SU-DHL-6 (cell line): ENCODE data around the gene ZDHHC3.

Experiments
- H2AFZ ChIP-seq: fragments of 200-600 bp; sonication (generic); 2 replicates; pipeline ENCODE4 v1.6.1; 2014; ENCODE audit warnings: low read depth, mild to moderate bottlenecking, moderate library complexity, mixed read lengths, antibody characterized with exemption, low read length; ENCODE audit not compliant: severe bottlenecking
- H3F3A ChIP-seq: fragments of 200-600 bp; shearing (Covaris generic); 2 replicates; pipeline ENCODE4 v1.6.0; 2016; ENCODE audit warnings: antibody characterized with exemption, mild to moderate bottlenecking; ENCODE audit not compliant: insufficient read depth
- H3K27ac ChIP-seq: fragments of 200-600 bp; sonication (generic); 2 replicates; pipeline ENCODE4 v1.5.1; 2016; ENCODE audit warnings: low read depth, mild to moderate bottlenecking, low read length, moderate library complexity, mixed read lengths
- H3K27me3 ChIP-seq: fragments of 200-600 bp; sonication (generic), shearing (Covaris generic); 2 replicates; pipeline ENCODE4 v1.6.0; 2014; ENCODE audit warnings: mild to moderate bottlenecking, low read length
- H3K36me3 ChIP-seq: fragments of 200-600 bp; sonication (generic); 2 replicates; pipeline ENCODE4 v1.6.1; 2014; ENCODE audit warnings: mild to moderate bottlenecking, low read length, mixed read lengths
- H3K4me2 ChIP-seq: fragments of 300-600, 200-600 bp; shearing (Covaris generic), sonication (generic); 2 replicates; pipeline ENCODE4 v1.6.0; 2014; ENCODE audit warnings: low read length, low read depth, mild to moderate bottlenecking; ENCODE audit not compliant: poor library complexity, severe bottlenecking
- H3K4me3 ChIP-seq: fragments of 200-600 bp; sonication (generic); 2 replicates; pipeline ENCODE4 v1.5.1; 2014; ENCODE audit warnings: antibody characterized with exemption, low read length, mild to moderate bottlenecking, mixed read lengths; ENCODE audit not compliant: insufficient read depth, poor library complexity, severe bottlenecking
- H3K79me2 ChIP-seq: fragments of 200-600 bp; sonication (generic); 2 replicates; pipeline ENCODE4 v1.6.1; 2014; ENCODE audit warnings: mild to moderate bottlenecking, low read length, moderate library complexity; ENCODE audit not compliant: insufficient read depth
- H3K9ac ChIP-seq: fragments of 200-600 bp; sonication (generic); 2 replicates; pipeline ENCODE4 v1.7.0; 2014; ENCODE audit warnings: mild to moderate bottlenecking, low read length
- H3K9me2 ChIP-seq: fragments of 200-600 bp; sonication (generic); replicated peaks from 2 replicates; pipeline ENCODE4 v1.6.1; 2014; ENCODE audit warnings: low read length; ENCODE audit not compliant: insufficient read depth
- H3K9me3 ChIP-seq: fragments of 200-600 bp; sonication (generic); 2 replicates; pipeline ENCODE4 v1.6.1; 2014; ENCODE audit warnings: low read length, mixed read lengths; ENCODE audit not compliant: insufficient read depth
- H4K20me1 ChIP-seq: fragments of 200-600 bp; sonication (generic); 2 replicates; pipeline ENCODE4 v1.6.1; 2014; ENCODE audit warnings: low read depth, mild to moderate bottlenecking, antibody characterized with exemption, low read length, moderate library complexity, mixed read lengths
- EZH2phosphoT487 ChIP-seq: fragments of 200-600 bp; sonication (generic), shearing (Covaris generic); conservative IDR thresholded peaks from 2 replicates; pipeline ENCODE4 v1.6.1; 2018; ENCODE audit warnings: mild to moderate bottlenecking, antibody characterized with exemption, low read length, moderate library complexity, mixed read lengths
- TF ChIP-seq, protein P1 (sequence below): fragments of 200-600 bp; sonication (generic); IDR thresholded peaks from one replicate; pipeline ENCODE4 v1.5.1; 2017; ENCODE audit warnings: antibody characterized with exemption, mild to moderate bottlenecking, low read length, moderate library complexity; ENCODE audit not compliant: insufficient read depth, poor library complexity, severe bottlenecking

The ZDHHC3 gene

DNA sequence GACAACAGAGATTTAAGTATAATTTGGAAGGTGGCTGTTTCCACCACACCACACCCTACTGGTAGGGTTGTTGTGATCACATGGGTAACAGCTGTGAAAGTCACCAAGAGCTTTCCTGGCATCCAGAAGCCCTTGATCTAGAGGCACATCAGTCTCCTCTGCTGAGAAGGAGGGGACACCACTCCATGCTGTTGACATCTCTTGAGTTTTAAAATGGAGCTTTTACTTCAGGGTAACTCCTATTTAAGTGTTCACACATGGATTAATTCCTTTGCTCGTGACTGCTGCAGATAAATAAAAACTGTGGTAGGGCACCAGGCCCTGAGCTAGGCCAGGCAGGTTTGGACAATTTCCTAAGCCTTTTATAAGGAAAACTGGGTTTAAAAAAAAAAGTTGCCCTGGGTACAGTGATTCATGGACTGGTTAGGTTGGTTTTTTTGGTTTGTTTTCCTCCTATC is 7.5 kb upstream of the ZDHHC3 start:
- Histone ChIP-seq H3K9me2 (no peaks in the 10 kb centered on the region), H3K79me2 (peaks cover 85% of the 10 kb centered on the region), H3K36me3 (no peaks in the 10 kb centered on the region), H2AFZ (no peak overlapping the region), H4K20me1 (peaks cover 8% of the 10 kb centered on the region; the same call in 1 of the 2 replicates), H3K27me3 (no peaks in the 10 kb centered on the region), H3K9ac (no peak overlapping the region), H3K4me3 (no peak overlapping the region), H3K27ac (no peak overlapping the region), H3K4me2 (no peak overlapping the region), H3K9me3 (no peaks in the 10 kb centered on the region), H3F3A (peaks cover 6% of the 10 kb centered on the region; the same call in 1 of the 2 replicates)
- no peak for TF ChIP-seq EZH2phosphoT487

DNA sequence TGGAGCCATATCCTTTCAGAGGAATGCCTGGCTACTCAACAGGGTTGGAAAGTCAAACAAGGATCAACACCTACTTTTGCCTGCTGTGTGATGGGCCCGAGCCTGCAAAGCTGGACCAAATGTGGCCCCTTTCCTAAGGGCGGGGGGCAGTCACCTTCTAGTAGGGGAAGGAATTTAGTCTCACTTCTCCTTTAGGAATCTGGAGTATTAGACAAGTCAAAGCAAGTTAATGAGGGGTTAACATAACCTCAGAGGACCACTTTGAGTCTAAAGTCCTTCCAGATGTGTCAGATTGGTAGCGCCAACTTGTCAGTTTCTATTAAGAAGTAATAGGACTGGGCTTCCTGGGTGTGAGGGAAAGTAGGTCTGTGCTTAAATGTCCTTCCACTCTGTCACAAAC is 6.8 kb upstream of the ZDHHC3 start:
- Histone ChIP-seq H3K9ac (no peak overlapping the region), H3K27ac (no peak overlapping the region), H3F3A (peaks cover 5% of the 10 kb centered on the region; the same call in 1 of the 2 replicates), H3K79me2 (peaks cover 85% of the 10 kb centered on the region), H3K36me3 (no peaks in the 10 kb centered on the region), H4K20me1 (0 out of 2 replicates have a peak, but pooled peaks cover 8% of the 10 kb centered on the region), H3K4me3 (no peak overlapping the region), H2AFZ (no peak overlapping the region), H3K9me3 (no peaks in the 10 kb centered on the region), H3K9me2 (no peaks in the 10 kb centered on the region), H3K4me2 (no peak overlapping the region), H3K27me3 (no peaks in the 10 kb centered on the region)
- no peak for TF ChIP-seq EZH2phosphoT487
- TF ChIP-seq, protein P1, sequence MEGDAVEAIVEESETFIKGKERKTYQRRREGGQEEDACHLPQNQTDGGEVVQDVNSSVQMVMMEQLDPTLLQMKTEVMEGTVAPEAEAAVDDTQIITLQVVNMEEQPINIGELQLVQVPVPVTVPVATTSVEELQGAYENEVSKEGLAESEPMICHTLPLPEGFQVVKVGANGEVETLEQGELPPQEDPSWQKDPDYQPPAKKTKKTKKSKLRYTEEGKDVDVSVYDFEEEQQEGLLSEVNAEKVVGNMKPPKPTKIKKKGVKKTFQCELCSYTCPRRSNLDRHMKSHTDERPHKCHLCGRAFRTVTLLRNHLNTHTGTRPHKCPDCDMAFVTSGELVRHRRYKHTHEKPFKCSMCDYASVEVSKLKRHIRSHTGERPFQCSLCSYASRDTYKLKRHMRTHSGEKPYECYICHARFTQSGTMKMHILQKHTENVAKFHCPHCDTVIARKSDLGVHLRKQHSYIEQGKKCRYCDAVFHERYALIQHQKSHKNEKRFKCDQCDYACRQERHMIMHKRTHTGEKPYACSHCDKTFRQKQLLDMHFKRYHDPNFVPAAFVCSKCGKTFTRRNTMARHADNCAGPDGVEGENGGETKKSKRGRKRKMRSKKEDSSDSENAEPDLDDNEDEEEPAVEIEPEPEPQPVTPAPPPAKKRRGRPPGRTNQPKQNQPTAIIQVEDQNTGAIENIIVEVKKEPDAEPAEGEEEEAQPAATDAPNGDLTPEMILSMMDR = no peak

DNA sequence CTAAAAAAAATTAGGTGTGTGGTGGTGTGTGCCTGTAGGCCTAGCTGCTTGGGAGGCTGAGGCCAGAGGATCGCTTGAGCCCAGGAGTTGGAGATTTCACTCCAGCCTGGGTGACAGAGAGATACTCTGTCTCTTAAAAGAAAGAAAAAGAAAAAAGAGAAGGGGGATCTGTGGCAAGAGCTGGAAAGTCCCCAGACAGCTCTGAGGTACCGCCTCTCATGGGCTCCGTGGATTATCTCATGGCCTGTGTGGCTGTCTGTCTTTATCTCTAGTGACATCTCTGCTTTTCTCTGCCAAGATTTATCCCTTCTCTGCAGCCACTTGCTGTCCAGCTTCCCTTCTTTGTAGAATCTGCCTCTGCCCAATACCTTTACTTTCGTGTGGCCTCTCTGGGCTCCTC is 5.8 kb upstream of the ZDHHC3 start:
- Histone ChIP-seq H3K9ac (no peak overlapping the region), H3K36me3 (no peaks in the 10 kb centered on the region), H3K79me2 (peaks cover 89% of the 10 kb centered on the region), H3K27me3 (no peaks in the 10 kb centered on the region), H3K9me3 (no peaks in the 10 kb centered on the region), H3K4me3 (no peak overlapping the region), H4K20me1 (0 out of 2 replicates have a peak, but pooled peaks cover 8% of the 10 kb centered on the region), H2AFZ (no peak overlapping the region), H3K4me2 (no peak overlapping the region), H3F3A (no peaks in the 10 kb centered on the region), H3K9me2 (no peaks in the 10 kb centered on the region), H3K27ac (no peak overlapping the region)
- no peak for TF ChIP-seq EZH2phosphoT487
- TF ChIP-seq, protein P1 = no peak

DNA sequence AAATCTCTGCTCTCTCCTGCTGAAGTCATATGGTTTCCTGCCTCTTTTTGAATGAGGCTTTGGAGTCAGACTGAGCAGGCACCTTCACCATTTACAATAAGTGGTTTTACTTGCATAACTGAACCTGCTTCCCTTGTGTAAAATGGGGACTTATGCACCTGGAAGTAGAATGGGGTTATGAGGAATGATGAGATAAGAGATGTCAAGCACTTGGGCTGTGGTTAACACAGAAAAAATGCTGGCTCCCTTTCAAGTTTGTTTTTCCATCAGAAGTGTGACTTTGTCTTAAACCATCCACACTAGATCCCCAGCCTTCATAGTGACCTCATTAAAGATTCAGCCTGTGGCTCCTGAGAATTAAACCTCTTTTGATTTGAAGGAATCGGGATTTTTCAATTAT is 5.2 kb upstream of the ZDHHC3 start:
- no peaks in the 10 kb centered on the region for H3K9me3 ChIP-seq
- H3K4me2 ChIP-seq = no peak overlapping the region
- no peak overlapping the region for H3K4me3 ChIP-seq
- no peaks in the 10 kb centered on the region for H3K36me3 ChIP-seq
- no peaks in the 10 kb centered on the region for H3K27me3 ChIP-seq
- 0 out of 2 replicates have a peak, but pooled peaks cover 8% of the 10 kb centered on the region for H4K20me1 ChIP-seq
- H3F3A ChIP-seq = no peaks in the 10 kb centered on the region
- H3K9me2 ChIP-seq = no peaks in the 10 kb centered on the region
- H3K79me2 ChIP-seq = peaks cover 90% of the 10 kb centered on the region
- H3K9ac ChIP-seq = no peak overlapping the region
- H2AFZ ChIP-seq = no peak overlapping the region
- TF ChIP-seq EZH2phosphoT487 = no peak
- TF ChIP-seq, protein P1 = no peak
- H3K27ac ChIP-seq = no peak overlapping the region
